ENCODE data around the gene SORCS2.

DNA sequence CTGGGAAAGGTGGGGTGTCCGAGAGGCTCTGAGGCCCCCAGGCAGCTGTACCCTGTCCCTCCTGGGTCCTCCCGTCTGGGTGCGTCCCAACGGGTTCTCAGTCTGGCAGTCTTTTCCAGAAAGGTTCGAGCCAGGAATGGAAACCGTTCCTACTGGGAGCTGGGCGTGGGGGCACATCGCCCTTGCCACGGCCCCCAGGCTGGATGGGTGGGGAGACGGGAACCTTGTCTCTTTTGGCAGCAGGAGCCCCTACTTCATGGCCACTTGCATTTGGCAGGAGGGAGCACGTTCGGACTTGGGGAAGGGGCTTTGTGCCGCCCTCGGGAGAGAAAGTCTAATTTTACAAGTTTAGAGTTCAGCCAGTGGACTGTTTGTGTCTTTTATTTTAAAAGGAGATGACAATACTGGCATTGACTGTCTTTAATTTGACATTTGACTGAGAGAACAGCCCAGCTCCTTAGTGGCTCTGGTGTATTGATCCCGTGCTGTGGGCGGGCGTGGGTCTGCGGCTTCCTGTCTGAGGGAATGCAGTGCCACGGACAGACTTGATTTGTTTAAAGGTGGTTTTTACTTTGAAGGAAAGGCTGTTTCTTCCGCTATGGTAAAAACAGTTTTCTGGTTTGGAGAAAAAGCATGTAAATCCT lies 95.1 kb downstream of the SORCS2 start:
- TF ChIP-seq, protein P1, sequence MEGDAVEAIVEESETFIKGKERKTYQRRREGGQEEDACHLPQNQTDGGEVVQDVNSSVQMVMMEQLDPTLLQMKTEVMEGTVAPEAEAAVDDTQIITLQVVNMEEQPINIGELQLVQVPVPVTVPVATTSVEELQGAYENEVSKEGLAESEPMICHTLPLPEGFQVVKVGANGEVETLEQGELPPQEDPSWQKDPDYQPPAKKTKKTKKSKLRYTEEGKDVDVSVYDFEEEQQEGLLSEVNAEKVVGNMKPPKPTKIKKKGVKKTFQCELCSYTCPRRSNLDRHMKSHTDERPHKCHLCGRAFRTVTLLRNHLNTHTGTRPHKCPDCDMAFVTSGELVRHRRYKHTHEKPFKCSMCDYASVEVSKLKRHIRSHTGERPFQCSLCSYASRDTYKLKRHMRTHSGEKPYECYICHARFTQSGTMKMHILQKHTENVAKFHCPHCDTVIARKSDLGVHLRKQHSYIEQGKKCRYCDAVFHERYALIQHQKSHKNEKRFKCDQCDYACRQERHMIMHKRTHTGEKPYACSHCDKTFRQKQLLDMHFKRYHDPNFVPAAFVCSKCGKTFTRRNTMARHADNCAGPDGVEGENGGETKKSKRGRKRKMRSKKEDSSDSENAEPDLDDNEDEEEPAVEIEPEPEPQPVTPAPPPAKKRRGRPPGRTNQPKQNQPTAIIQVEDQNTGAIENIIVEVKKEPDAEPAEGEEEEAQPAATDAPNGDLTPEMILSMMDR (IDR thresholded peaks at IDR 0.05): no peak
- TF ChIP-seq POLR2A (IDR thresholded peaks at IDR 0.05) (no peak), POLR2AphosphoS5 (IDR thresholded peaks at IDR 0.05) (no peak), EP300 (IDR thresholded peaks at IDR 0.05; ENCODE audit: low read depth) (no peak)
